ENCODE data around the gene SPACA1.

Gene SPACA1

GRCh38 chr6:88048578-88048977, 937 bp downstream of the SPACA1 start:
- H3K36me3 Mint-ChIP-seq (ENCODE audit: insufficient read depth): no peaks in the 10 kb centered on the region
- ATAC-seq (replicated peaks) (no peak), DNase-seq (no peak)
- peaks cover 22 to 23% of the 10 kb centered on the region in 2 donors for H3K27me3 Mint-ChIP-seq
- no peaks in the 10 kb centered on the region for H3K4me1 Mint-ChIP-seq (ENCODE audit: low read depth in 2 of 2)
- H3K4me3 Mint-ChIP-seq: no peak overlapping the region
- no peak overlapping the region for H3K27ac Mint-ChIP-seq
- H3K9me3 Mint-ChIP-seq: no peaks in the 10 kb centered on the region

GRCh38 chr6:88050140-88050818, 2.6 kb downstream of the SPACA1 start:
- Mint-ChIP-seq H3K27ac (no peak overlapping the region), H3K36me3 (ENCODE audit: insufficient read depth) (no peaks in the 10 kb centered on the region), H3K4me1 (ENCODE audit: low read depth in 2 of 2) (no peaks in the 10 kb centered on the region), H3K27me3 (peaks cover 31 to 39% of the 10 kb centered on the region in 2 donors), H3K4me3 (no peak overlapping the region), H3K9me3 (no peaks in the 10 kb centered on the region)
- DNase-seq (no peak), ATAC-seq (replicated peaks) (no peak)

- Mint-ChIP-seq H3K4me3 (no peak overlapping the region), H3K27me3 (peaks cover 27 to 35% of the 10 kb centered on the region in 2 donors), H3K36me3 (ENCODE audit: insufficient read depth) (no peaks in the 10 kb centered on the region), H3K9me3 (no peaks in the 10 kb centered on the region), H3K4me1 (ENCODE audit: low read depth in 2 of 2) (no peaks in the 10 kb centered on the region), H3K27ac (no peak overlapping the region)
- ATAC-seq (replicated peaks) (no peak), DNase-seq (no peak)
Measured at GRCh38 chr6:88059191-88059590, 11.6 kb downstream of the SPACA1 start.

- ATAC-seq (replicated peaks): no peak
- H3K4me1 Mint-ChIP-seq (ENCODE audit: low read depth in 2 of 2): no peaks in the 10 kb centered on the region
- H3K4me3 Mint-ChIP-seq: no peak overlapping the region
- no peak overlapping the region for H3K27ac Mint-ChIP-seq
- H3K27me3 Mint-ChIP-seq: peaks cover 9 to 14% of the 10 kb centered on the region in 2 donors
- no peaks in the 10 kb centered on the region for H3K9me3 Mint-ChIP-seq
- DNase-seq: no peak
- no peaks in the 10 kb centered on the region for H3K36me3 Mint-ChIP-seq (ENCODE audit: insufficient read depth)
Measured at GRCh38 chr6:88062376-88062775, 14.7 kb downstream of the SPACA1 start.

- peaks cover 0 to 5% of the 10 kb centered on the region in 2 donors for H3K9me3 Mint-ChIP-seq
- H3K4me3 Mint-ChIP-seq: no peak overlapping the region
- no peak for DNase-seq
- H3K27ac Mint-ChIP-seq: no peak overlapping the region
- no peaks in the 10 kb centered on the region for H3K4me1 Mint-ChIP-seq (ENCODE audit: low read depth in 2 of 2)
- peaks cover 29 to 45% of the 10 kb centered on the region in 2 donors for H3K27me3 Mint-ChIP-seq
- no peaks in the 10 kb centered on the region for H3K36me3 Mint-ChIP-seq (ENCODE audit: insufficient read depth)
- ATAC-seq (replicated peaks): no peak
Measured at GRCh38 chr6:88072462-88072861, 24.8 kb downstream of the SPACA1 start.

- DNase-seq (no peak), ATAC-seq (replicated peaks) (no peak)
- Mint-ChIP-seq H3K4me1 (ENCODE audit: low read depth in 2 of 2) (no peaks in the 10 kb centered on the region), H3K36me3 (ENCODE audit: insufficient read depth) (no peaks in the 10 kb centered on the region), H3K4me3 (no peak overlapping the region), H3K27ac (no peak overlapping the region), H3K9me3 (no peaks in the 10 kb centered on the region), H3K27me3 (peaks cover 28 to 40% of the 10 kb centered on the region in 2 donors)
Measured at GRCh38 chr6:88074791-88075190, 27.1 kb downstream of the SPACA1 start.

GRCh38 chr6:88077305-88077704, 29.7 kb downstream of the SPACA1 start:
- H3K4me1 Mint-ChIP-seq (ENCODE audit: low read depth in 2 of 2): no peaks in the 10 kb centered on the region

GRCh38 chr6:88086792-88087191, 39.2 kb downstream of the SPACA1 start:
- H3K27me3 Mint-ChIP-seq: peaks cover 23 to 50% of the 10 kb centered on the region in 2 donors

More at GRCh38 chr6:88077305-88077704, 29.7 kb downstream of the SPACA1 start:
- ATAC-seq (replicated peaks): no peak
- H3K36me3 Mint-ChIP-seq (ENCODE audit: insufficient read depth): no peaks in the 10 kb centered on the region
- H3K4me3 Mint-ChIP-seq: no peak overlapping the region
- H3K27me3 Mint-ChIP-seq: peaks cover 43 to 48% of the 10 kb centered on the region in 2 donors
- H3K9me3 Mint-ChIP-seq: no peaks in the 10 kb centered on the region
- DNase-seq: no peak
- H3K27ac Mint-ChIP-seq: no peak overlapping the region

GRCh38 chr6:88089708-88090107, 42.1 kb downstream of the SPACA1 start:
- H3K9me3 Mint-ChIP-seq: no peaks in the 10 kb centered on the region
- DNase-seq (no peak), ATAC-seq (replicated peaks) (no peak)
- no peaks in the 10 kb centered on the region for H3K36me3 Mint-ChIP-seq (ENCODE audit: insufficient read depth)
- H3K27me3 Mint-ChIP-seq: peaks cover 33 to 41% of the 10 kb centered on the region in 2 donors
- no peaks in the 10 kb centered on the region for H3K4me1 Mint-ChIP-seq (ENCODE audit: low read depth in 2 of 2)
- H3K4me3 Mint-ChIP-seq: no peak overlapping the region
- H3K27ac Mint-ChIP-seq: no peak overlapping the region

More at GRCh38 chr6:88086792-88087191, 39.2 kb downstream of the SPACA1 start:
- ATAC-seq (replicated peaks) (no peak), DNase-seq (no peak)
- Mint-ChIP-seq H3K36me3 (ENCODE audit: insufficient read depth) (no peaks in the 10 kb centered on the region), H3K4me3 (no peak overlapping the region), H3K27ac (no peak overlapping the region), H3K4me1 (ENCODE audit: low read depth in 2 of 2) (no peaks in the 10 kb centered on the region), H3K9me3 (no peaks in the 10 kb centered on the region)

- H3K9me3 Mint-ChIP-seq: no peaks in the 10 kb centered on the region
- no peak for ATAC-seq (replicated peaks)
- H3K4me1 Mint-ChIP-seq (ENCODE audit: low read depth in 2 of 2): no peaks in the 10 kb centered on the region
- H3K27me3 Mint-ChIP-seq: peaks cover 21 to 24% of the 10 kb centered on the region in 2 donors
- no peak overlapping the region for H3K4me3 Mint-ChIP-seq
- DNase-seq: no peak
- H3K27ac Mint-ChIP-seq: no peak overlapping the region
- H3K36me3 Mint-ChIP-seq (ENCODE audit: insufficient read depth): no peaks in the 10 kb centered on the region
Measured at GRCh38 chr6:88105741-88106340, 58.2 kb downstream of the SPACA1 start.

GRCh38 chr6:88107241-88107640, 59.6 kb downstream of the SPACA1 start:
- ATAC-seq (replicated peaks) (no peak), DNase-seq (no peak)
- Mint-ChIP-seq H3K4me3 (no peak overlapping the region), H3K27me3 (peaks cover 29 to 30% of the 10 kb centered on the region in 2 donors), H3K27ac (no peak overlapping the region), H3K36me3 (ENCODE audit: insufficient read depth) (no peaks in the 10 kb centered on the region), H3K9me3 (no peaks in the 10 kb centered on the region), H3K4me1 (ENCODE audit: low read depth in 2 of 2) (no peaks in the 10 kb centered on the region)

- Mint-ChIP-seq H3K27me3 (peaks cover 37 to 49% of the 10 kb centered on the region in 2 donors), H3K4me3 (no peak overlapping the region), H3K9me3 (peaks cover 0 to 2% of the 10 kb centered on the region in 2 donors), H3K36me3 (ENCODE audit: insufficient read depth) (no peaks in the 10 kb centered on the region), H3K27ac (no peak overlapping the region), H3K4me1 (ENCODE audit: low read depth in 2 of 2) (no peaks in the 10 kb centered on the region)
- no peak for ATAC-seq (replicated peaks)
- DNase-seq: no peak
Measured at GRCh38 chr6:88111991-88112390, 64.3 kb downstream of the SPACA1 start.

- H3K27ac Mint-ChIP-seq: no peak overlapping the region
Measured at GRCh38 chr6:88114838-88115237, 67.2 kb downstream of the SPACA1 start.

GRCh38 chr6:88115307-88115706, 67.7 kb downstream of the SPACA1 start:
- Mint-ChIP-seq H3K9me3 (peaks cover 0 to 4% of the 10 kb centered on the region in 2 donors), H3K27ac (no peak overlapping the region)

More at GRCh38 chr6:88114838-88115237, 67.2 kb downstream of the SPACA1 start:
- Mint-ChIP-seq H3K27me3 (peaks cover 37 to 56% of the 10 kb centered on the region in 2 donors), H3K4me1 (ENCODE audit: low read depth in 2 of 2) (no peaks in the 10 kb centered on the region), H3K36me3 (ENCODE audit: insufficient read depth) (no peaks in the 10 kb centered on the region), H3K4me3 (no peak overlapping the region), H3K9me3 (peaks cover 0 to 2% of the 10 kb centered on the region in 2 donors)
- ATAC-seq (replicated peaks) (no peak), DNase-seq (no peak)

More at GRCh38 chr6:88115307-88115706, 67.7 kb downstream of the SPACA1 start:
- Mint-ChIP-seq H3K4me3 (no peak overlapping the region), H3K36me3 (ENCODE audit: insufficient read depth) (no peaks in the 10 kb centered on the region), H3K4me1 (ENCODE audit: low read depth in 2 of 2) (no peaks in the 10 kb centered on the region), H3K27me3 (peaks cover 37 to 56% of the 10 kb centered on the region in 2 donors)
- no peak for ATAC-seq (replicated peaks)
- no peak for DNase-seq

All from effector memory CD8-positive, alpha-beta T cell (primary cell).